Fibroblast of lung (primary cell): Measurements from ENCODE around the gene PSMD4.

Experiments
- EZH2 ChIP-seq: IDR thresholded peaks from 2 replicates; pipeline ENCODE4 v1.5.1; 2012; ENCODE audit warnings: low read length, control low read depth, mild to moderate bottlenecking; ENCODE audit errors: missing control alignments
- TF ChIP-seq, protein P1 (sequence below), 2 donors: IDR thresholded peaks in 1 of 2; conservative IDR thresholded peaks in 1 of 2; 1 replicate in 1 of 2; 2 replicates in 1 of 2; pipeline ENCODE4 v1.5.1; 2011 to 2012; ENCODE audit warnings: low read length in 2 of 2, control low read depth in 1 of 2, inconsistent platforms in 1 of 2, low read depth in 1 of 2, mild to moderate bottlenecking in 1 of 2

DNA sequence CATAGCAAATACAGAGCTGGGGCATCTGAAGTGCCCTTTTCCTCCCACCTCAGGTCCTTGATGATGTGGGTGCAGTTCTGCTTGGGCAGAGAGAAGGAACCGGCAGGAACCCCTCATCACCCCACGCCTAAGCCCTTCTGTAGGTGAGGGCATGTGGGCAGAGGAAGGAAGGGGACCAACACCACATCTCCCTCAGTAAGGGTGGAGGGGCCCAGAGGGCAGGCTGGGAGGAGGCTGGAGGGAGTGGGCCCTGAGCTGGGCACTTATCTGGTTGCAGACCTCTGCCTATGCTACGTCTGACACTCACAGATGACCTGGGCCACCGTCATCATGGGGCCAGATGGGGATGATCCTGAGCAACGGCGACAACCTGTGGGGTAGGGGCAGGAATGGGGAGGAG is 38.6 kb downstream of the PSMD4 start:
- TF ChIP-seq, protein P1, sequence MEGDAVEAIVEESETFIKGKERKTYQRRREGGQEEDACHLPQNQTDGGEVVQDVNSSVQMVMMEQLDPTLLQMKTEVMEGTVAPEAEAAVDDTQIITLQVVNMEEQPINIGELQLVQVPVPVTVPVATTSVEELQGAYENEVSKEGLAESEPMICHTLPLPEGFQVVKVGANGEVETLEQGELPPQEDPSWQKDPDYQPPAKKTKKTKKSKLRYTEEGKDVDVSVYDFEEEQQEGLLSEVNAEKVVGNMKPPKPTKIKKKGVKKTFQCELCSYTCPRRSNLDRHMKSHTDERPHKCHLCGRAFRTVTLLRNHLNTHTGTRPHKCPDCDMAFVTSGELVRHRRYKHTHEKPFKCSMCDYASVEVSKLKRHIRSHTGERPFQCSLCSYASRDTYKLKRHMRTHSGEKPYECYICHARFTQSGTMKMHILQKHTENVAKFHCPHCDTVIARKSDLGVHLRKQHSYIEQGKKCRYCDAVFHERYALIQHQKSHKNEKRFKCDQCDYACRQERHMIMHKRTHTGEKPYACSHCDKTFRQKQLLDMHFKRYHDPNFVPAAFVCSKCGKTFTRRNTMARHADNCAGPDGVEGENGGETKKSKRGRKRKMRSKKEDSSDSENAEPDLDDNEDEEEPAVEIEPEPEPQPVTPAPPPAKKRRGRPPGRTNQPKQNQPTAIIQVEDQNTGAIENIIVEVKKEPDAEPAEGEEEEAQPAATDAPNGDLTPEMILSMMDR (conservative IDR thresholded peaks at IDR 0.05 in 1 of 2, IDR thresholded peaks at IDR 0.05 in 1 of 2; ENCODE audit: low read depth in 1 of 2, low read length in 2 of 2), result no peak
- TF ChIP-seq EZH2, result no peak
